Kidney capillary endothelial cell (primary cell): Measurements from ENCODE around the gene MAGI2.
"Not testable (repeated sequence)": the region's sequence is repeated elsewhere in the genome, so short reads cannot be mapped to it uniquely, and the experiment has no call there.

ENCODE experiments used
- DNase-seq: peaks from one replicate; pipeline ENCODE4 v3.0.0-alpha.2; 2018; ENCODE audit warnings: low spot score

The MAGI2 gene

DNA sequence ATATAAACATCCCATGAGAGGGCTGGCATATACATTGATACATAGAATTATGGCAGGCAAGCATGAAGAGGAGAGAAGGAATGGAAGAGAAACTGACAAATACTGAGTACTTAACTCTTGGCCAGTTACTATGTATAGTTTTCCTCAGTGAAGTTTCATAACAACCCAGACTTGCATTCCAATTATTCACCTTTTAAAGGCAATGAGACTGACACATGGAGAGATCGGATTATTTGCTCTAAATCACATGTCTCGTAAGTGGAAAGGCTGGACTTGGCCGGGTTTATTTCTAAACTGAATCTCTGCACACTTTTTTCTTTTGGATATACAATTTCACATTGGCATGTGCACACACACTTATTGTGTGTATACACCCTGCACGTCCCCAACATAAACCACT, 1106.6 kb downstream of the MAGI2 start:
- no peak for DNase-seq

- DNase-seq: no peak
These were observed 1107.5 kb downstream of the MAGI2 start for GRCh38 chr7:78345979-78346378.

- DNase-seq: no peak
These were observed 1108.1 kb downstream of the MAGI2 start for GRCh38 chr7:78345293-78345911.

GRCh38 chr7:78334426-78334825, 1119.0 kb downstream of the MAGI2 start:
- no peak for DNase-seq

- no peak for DNase-seq
These were observed 1119.7 kb downstream of the MAGI2 start for GRCh38 chr7:78333530-78334425.

- DNase-seq: no peak
These were observed 1124.3 kb downstream of the MAGI2 start for GRCh38 chr7:78329001-78329655.

DNA sequence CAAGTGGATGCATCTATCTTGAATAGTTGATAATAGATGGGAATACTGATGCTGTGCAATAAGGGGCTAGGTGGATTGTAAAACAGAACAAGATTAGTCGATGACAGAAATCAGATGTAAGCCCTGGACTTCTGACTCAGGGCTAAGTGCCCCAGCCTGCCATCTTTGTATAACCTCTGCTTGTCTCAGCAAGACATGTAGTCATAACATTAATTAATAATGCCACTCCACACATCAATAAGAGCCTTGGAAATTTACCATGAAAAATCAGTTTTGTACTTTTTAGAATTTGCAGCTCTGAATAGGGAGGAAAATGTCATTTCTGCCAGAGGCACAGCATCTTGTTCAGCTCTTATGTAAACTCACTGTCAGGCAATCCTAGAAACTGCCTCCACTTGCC, 1125.7 kb downstream of the MAGI2 start:
- no peak for DNase-seq

DNA sequence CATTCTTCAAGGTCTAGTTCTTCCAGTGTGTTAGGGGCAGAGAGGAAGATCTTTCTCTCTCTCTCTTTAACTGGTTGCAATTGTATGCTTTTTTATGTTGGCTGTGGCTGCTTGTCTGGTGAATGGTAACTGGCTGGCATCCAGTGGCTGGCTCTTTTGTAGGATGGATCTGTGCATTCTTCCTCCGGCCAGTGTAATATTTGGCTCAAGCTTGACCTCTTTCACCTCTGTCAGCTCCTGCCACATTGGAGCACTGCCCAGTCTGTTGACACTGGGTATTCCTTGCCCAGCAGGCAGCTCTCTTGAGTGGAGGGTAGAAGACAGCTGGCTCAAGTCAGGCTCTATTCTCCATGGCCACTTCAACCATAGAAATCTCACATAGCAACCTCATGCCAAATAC, 1126.6 kb downstream of the MAGI2 start:
- no peak for DNase-seq

DNA sequence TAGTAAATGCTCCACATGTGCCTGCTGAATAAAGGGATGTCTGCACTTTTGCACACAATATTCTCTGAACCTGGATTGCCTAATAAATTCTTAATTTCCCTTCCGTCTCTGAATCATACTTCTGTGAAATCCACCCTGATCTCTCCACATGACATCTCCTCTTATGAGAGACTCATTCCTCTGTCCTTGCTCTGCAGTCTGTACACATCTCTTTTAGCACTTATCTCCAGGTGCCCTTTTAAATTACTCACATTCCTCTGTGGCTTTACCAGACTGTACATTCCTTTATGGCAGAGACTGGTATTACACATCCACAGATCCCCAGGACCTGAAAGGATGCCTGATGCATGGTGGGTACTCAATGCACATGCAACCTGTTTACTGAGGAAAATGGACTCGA, 1127.3 kb downstream of the MAGI2 start:
- no peak for DNase-seq

DNA sequence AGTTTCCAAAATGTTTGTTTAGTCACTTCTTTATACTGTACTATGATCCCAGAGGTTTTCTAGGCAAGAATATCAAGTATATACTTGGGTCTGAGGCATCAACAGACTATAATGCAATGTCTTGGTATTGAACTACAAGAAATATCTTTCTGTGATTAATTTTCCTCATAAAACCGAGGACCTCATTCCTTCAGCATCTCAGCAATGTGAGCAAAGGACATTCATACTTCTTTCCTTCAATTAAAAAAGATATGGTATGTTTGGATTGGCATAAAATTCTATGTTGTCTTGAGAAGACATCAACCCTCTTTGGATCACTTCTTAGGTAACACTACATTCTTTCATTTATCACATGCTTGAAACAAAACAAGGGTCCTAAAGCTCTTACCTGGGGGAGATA, 1130.3 kb downstream of the MAGI2 start:
- no peak for DNase-seq

- DNase-seq: not testable (repeated sequence)
These were observed 1131.2 kb downstream of the MAGI2 start for GRCh38 chr7:78322231-78322630.

DNA sequence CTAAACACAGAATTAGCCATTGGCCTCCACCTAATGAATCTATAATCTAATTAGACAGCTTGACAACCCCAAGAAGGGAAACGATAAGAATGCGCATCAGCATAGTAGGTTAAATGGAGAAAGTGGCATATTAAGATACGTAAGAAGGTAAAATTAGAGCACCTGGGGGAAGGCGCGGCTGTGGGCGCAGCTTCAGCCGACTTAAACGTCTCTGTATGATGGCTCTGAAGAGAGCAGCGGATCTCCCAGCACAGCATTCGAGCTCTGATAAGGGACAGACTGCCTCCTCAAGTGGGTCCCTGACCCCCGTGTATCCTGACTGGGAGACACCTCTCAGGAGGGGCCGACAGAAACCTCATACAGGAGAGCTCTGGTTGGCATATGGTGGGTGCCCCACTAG, 1136.1 kb downstream of the MAGI2 start:
- no peak for DNase-seq

GRCh38 chr7:78316110-78316509, 1137.4 kb downstream of the MAGI2 start:
- DNase-seq: no peak

DNA sequence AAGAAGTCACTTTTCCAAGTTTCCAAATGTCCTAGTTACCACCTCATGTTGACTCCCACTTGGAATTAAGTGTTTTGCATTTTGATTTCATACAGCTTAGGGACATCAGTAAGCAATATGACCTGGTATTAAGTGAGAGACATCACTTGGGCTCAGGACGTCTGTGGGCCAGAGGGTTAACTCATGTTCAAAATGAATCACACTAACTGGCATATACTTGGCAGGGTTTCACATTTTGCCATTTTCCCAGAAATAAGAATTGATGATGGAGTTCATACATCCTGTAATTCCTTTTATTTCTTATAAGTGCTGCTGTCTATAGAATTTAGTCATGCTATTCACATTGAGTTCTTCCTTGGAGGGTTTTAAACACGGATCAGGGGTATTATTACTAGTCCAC, 1138.3 kb downstream of the MAGI2 start:
- DNase-seq: no peak

DNA sequence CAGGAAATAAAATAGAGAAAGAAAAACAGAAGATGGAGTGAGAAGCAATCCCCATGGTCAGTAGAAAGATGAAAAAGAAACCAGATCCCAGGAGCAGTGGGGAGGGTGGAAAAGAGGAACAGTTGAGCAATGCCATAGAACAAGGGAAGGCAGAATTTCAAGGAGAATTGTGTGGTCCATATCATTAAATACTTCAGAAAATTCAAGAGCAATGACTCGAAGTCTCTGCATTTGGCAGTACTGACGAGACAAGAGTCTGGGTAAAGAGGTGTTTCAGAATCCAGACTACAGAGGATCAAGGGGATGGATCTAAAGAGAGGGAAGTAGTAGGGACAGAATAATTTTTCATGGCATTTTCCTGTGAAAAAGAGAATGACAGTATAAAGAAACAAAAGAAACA, 1142.3 kb downstream of the MAGI2 start:
- no peak for DNase-seq

DNA sequence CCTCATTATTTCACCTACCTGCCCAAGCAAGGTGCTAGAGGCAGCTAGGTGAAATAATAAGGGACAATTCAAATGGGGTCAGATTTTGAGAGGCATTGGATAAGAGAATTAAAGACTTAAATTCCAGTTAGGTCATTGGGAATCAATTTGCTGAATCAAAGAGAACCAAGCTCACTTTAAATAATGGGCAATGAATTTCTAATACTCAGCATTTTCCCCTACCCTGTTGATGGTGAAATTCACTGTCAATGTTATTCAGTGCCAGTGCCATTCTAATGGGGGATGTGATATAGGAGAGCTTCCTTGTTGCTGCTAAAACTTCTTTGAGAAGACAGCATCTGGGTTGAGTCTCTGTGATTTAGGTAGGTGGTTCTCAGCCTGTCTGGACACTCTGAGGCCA, 1145.6 kb downstream of the MAGI2 start:
- DNase-seq: no peak

DNA sequence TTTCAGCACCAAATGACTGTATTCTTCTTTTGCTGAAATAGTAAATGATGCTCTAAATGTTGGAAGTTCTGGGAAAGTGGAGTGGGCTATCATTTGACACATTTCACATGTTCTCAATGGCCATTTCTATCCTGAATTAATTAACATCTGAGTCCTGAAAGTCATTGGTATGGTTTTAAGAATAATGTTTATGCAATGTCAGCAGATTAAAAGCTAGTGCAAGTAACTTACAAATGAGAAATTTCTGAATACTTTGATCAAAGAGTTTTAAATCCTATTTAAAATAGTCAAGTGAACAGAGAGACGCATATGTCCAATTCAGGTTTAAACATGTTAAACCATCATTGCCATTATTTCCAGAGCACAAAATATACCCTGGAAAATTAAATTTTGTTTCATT, 1146.8 kb downstream of the MAGI2 start:
- no peak for DNase-seq

GRCh38 chr7:78301407-78301806, 1152.1 kb downstream of the MAGI2 start:
- DNase-seq: no peak

- no peak for DNase-seq
These were observed 1154.4 kb downstream of the MAGI2 start for GRCh38 chr7:78299088-78299487.

DNA sequence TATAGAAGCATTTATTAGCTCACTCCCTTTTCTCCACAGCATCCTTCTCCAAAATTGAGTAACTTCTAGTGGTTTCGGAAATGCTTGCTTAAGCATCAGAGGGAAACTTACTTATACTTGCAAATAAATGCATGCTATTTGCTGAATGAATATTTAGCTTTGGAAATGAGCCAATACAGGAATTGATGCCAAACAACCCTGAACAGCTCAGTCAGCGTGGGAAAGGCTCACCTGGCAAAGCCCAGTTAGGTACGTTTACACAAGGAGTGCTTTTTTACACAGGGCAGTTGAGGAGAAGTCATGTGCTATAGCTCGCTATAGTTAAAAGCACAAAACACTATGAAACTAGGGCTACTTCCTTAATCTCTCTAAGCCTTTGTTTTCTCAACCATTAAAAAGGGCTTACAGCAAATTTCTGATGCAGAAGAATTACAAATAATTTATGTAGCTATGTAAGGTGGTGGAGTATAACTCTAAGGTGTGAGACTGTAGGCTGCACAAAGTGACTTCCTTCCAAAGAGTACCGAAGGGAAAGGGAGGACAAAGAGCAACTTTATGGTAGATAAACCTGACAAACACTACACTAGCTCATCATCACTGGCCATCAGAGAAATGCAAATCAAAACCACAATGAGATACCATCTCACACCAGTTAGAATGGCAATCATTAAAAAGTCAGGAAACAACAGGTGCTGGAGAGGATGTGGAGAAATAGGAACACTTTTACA, 1156.7 kb downstream of the MAGI2 start:
- DNase-seq: no peak

DNA sequence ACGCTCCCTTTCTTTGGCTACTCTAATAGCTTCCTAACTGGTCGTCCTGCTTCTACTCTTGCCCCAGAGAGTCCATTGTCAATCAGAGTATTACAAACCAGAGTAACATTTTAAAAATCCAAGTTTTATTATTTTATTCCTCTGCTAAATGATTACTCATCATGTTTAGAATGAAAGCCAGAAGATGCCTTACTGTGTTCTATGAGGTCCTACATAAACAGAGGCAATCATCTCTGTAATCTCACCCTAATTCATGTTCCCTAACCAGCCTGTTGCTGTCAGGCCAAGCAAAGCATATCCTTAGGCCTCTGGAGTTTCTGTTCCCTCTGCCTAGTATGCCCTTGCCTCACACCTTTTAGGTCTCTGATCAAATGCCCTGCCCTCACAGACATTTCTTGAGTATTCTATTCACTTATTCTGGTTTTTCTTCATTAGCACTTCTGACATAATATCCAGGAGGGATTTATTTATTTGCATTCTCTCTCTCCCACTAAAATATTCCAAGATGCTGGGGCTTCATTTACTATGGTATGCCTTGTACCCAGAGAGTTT, 1157.3 kb downstream of the MAGI2 start:
- DNase-seq: no peak

GRCh38 chr7:78289471-78289870, 1164.0 kb downstream of the MAGI2 start:
- DNase-seq: not testable (repeated sequence)
